Naive thymus-derived CD4-positive, alpha-beta T cell (primary cell): ENCODE data around the gene PHACTR1. TPM values are rescaled to one million over a fixed set of nuclear protein-coding genes. Genes with fewer than 3 reads are reported as not detected.

Source experiments
- ATAC-seq: fragments of 150-1000 bp; cut with Tn5 transposase; 2 replicates; pipeline ENCODE4 v1.10.0; 2021; ENCODE audit warnings: mild to moderate bottlenecking, moderate library complexity
- CTCF ChIA-PET: fragments of 350-600 bp; sonication (Branson Sonifier 250); formaldehyde crosslinking; loops from one replicate; lab custom pipeline; 2021; ENCODE audit warnings: antibody characterized with exemption; lab: Charles Lee
- POLR2A ChIA-PET: fragments of 350-600 bp; sonication (Branson Sonifier 250); formaldehyde crosslinking; loops from one replicate; lab custom pipeline; 2021; ENCODE audit warnings: antibody characterized with exemption, inconsistent platforms; lab: Charles Lee
- DNase-seq, 9 donors: peaks; one replicate each; pipeline versions ENCODE4 v3.0.0 to v3.0.0-alpha.2; 2020 to 2022; ENCODE audit warnings: mixed read lengths in 1 of 9
- H3K27ac ChIP-seq: one replicate; pipeline ENCODE4 v1.7.0; 2013; ENCODE audit warnings: mild to moderate bottlenecking, low read depth, low read length, moderate library complexity
- H3K27me3 ChIP-seq, 2 donors: one replicate each; pipeline ENCODE4 v1.7.0; 2013; ENCODE audit warnings: low read length in 2 of 2, mild to moderate bottlenecking in 2 of 2, moderate library complexity in 2 of 2; ENCODE audit not compliant: control insufficient read depth in 2 of 2, insufficient read depth in 2 of 2
- H3K36me3 ChIP-seq, 3 experiments: 1 replicate in 2 of 3; 2 replicates in 1 of 3; pipeline ENCODE4 v1.7.0; 2013; ENCODE audit warnings: low read length in 3 of 3, mild to moderate bottlenecking in 3 of 3, moderate library complexity in 1 of 3; ENCODE audit not compliant: insufficient read depth in 3 of 3, control insufficient read depth in 2 of 3
- H3K4me1 ChIP-seq, 2 donors: one replicate each; pipeline ENCODE4 v1.7.0; 2013; ENCODE audit warnings: low read length in 2 of 2, mild to moderate bottlenecking in 2 of 2, moderate library complexity in 1 of 2; ENCODE audit not compliant: control insufficient read depth in 2 of 2, insufficient read depth in 2 of 2
- H3K4me3 ChIP-seq: 2 replicates; pipeline ENCODE4 v1.7.0; 2013; ENCODE audit warnings: mild to moderate bottlenecking, low read length
- H3K9me3 ChIP-seq, 3 experiments: 1 replicate in 2 of 3; 2 replicates in 1 of 3; pipeline ENCODE4 v1.7.0; 2013; ENCODE audit warnings: low read length in 3 of 3; ENCODE audit not compliant: control insufficient read depth in 2 of 3
- H3K27ac Mint-ChIP-seq, 9 donors: one replicate each; pipeline ENCODE4 v1.8.0; 2020 to 2022; ENCODE audit warnings: mixed read lengths in 9 of 9, mild to moderate bottlenecking in 8 of 9, moderate library complexity in 5 of 9, inconsistent platforms in 2 of 9
- H3K27me3 Mint-ChIP-seq, 5 donors: one replicate each; pipeline ENCODE4 v1.8.0; 2021 to 2022; ENCODE audit warnings: mixed read lengths in 5 of 5, mild to moderate bottlenecking in 1 of 5
- H3K36me3 Mint-ChIP-seq, 5 donors: one replicate each; pipeline ENCODE4 v1.8.0; 2020 to 2022; ENCODE audit warnings: mixed read lengths in 5 of 5, mild to moderate bottlenecking in 3 of 5, inconsistent platforms in 1 of 5
- H3K4me1 Mint-ChIP-seq, 7 donors: one replicate each; pipeline ENCODE4 v1.8.0; 2020 to 2022; ENCODE audit warnings: mixed read lengths in 7 of 7, mild to moderate bottlenecking in 3 of 7, inconsistent platforms in 1 of 7
- H3K4me3 Mint-ChIP-seq, 10 donors: one replicate each; pipeline ENCODE4 v1.8.0; 2020 to 2022; ENCODE audit warnings: mild to moderate bottlenecking in 10 of 10, mixed read lengths in 10 of 10, moderate library complexity in 6 of 10, inconsistent platforms in 2 of 10
- H3K9me3 Mint-ChIP-seq, 11 donors: one replicate each; pipeline ENCODE4 v1.8.0; 2020 to 2022; ENCODE audit warnings: mixed read lengths in 11 of 11, mild to moderate bottlenecking in 4 of 11, inconsistent platforms in 1 of 11, moderate library complexity in 1 of 11
- intact Hi-C, 2 donors: fragments of 100-400 bp; cut with micrococcal nuclease; formaldehyde crosslinking; loops; one replicate each; pipeline ENCODE4 v1.15.1; 2023
- polyA plus RNA-seq, 2 donors: library from polyadenylated mRNA; unstranded; fragments of 300-500 nt; fragmentation: Illumina TruSeq; gene quantifications; one replicate each; pipeline ENCODE4 v1.2.3, GENCODE V29; 2021
- total RNA-seq, 6 experiments: library from RNA in 5 of 6; stranded (reverse) in 5 of 6; gene quantifications; 1 replicate in 5 of 6; 2 replicates in 1 of 6; pipeline ENCODE4 v1.2.3 and lab custom pipeline; 2021 to 2026

The PHACTR1 gene
- total and polyA plus RNA-seq, 7 experiments from 2014 or later = 0.18 to 43.1 (median 0.62) TPM

DNA sequence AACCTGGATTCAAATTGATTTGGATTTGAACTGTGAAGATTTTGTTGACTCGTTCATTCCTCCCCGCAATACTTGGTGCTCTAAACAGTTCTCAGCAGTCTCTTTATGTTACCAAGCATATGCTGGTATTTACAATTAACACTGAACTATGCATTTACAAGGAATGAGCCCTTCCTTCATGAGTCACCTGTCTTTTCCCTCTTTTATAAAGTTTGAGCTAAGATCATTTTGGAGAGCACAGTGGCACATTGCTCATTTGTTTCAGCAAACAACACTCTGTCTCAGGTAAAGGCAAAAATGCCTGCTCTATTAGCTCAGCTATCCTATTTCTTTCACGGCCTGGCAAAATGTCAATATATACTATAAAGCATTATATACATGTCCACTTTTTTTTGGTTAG, 285.4 kb downstream of the PHACTR1 start:
- H3K4me3 ChIP-seq = no peak overlapping the region
- ATAC-seq (no peak), DNase-seq (no peak)
- H3K4me1 ChIP-seq = no peaks in the 10 kb centered on the region
- H3K27me3 Mint-ChIP-seq = peaks cover 6 to 31% (median 19%) of the 10 kb centered on the region in 5 donors
- CTCF ChIA-PET = no interaction called here
- H3K27me3 ChIP-seq = no peaks in the 10 kb centered on the region
- H3K36me3 ChIP-seq = no peaks in the 10 kb centered on the region
- H3K4me1 Mint-ChIP-seq = peaks cover 0 to 2% (median 0%) of the 10 kb centered on the region in 7 donors
- POLR2A ChIA-PET = no interaction called here
- intact Hi-C loops = no loop called here
- no peaks in the 10 kb centered on the region for H3K36me3 Mint-ChIP-seq
- H3K27ac Mint-ChIP-seq = no peak overlapping the region
- no peaks in the 10 kb centered on the region for H3K9me3 ChIP-seq
- no peaks in the 10 kb centered on the region for H3K9me3 Mint-ChIP-seq
- H3K4me3 Mint-ChIP-seq = no peak overlapping the region
- no peak overlapping the region for H3K27ac ChIP-seq

DNA sequence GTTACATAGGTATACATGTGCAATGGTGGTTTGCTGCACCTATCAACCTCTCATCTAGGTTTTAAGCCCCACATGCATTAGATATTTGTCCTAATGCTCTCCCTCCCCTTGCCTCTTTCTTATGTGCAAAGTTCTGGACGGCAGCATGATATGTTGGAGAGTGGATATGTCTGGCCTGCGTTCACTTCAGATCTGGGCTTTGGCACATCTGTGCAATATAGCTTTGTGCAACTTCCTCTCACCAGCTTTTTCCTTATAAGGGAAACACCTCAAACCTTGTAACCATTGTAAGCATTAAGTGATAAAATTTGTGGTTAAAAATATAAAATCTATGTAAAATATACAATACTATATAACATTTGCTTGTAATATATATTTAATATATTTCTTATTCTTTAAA, 288.0 kb downstream of the PHACTR1 start:
- Mint-ChIP-seq H3K36me3 (no peaks in the 10 kb centered on the region), H3K4me3 (no peak overlapping the region), H3K27me3 (peaks cover 16 to 50% (median 40%) of the 10 kb centered on the region in 5 donors), H3K4me1 (peaks cover 0 to 2% (median 0%) of the 10 kb centered on the region in 7 donors), H3K9me3 (no peaks in the 10 kb centered on the region), H3K27ac (no peak overlapping the region)
- Histone ChIP-seq H3K4me1 (no peaks in the 10 kb centered on the region), H3K9me3 (no peaks in the 10 kb centered on the region), H3K4me3 (no peak overlapping the region), H3K27ac (no peak overlapping the region), H3K27me3 (no peaks in the 10 kb centered on the region), H3K36me3 (no peaks in the 10 kb centered on the region)
- intact Hi-C loops = no loop called here
- ChIA-PET POLR2A (no interaction called here), CTCF (no interaction called here)
- DNase-seq (no peak), ATAC-seq (no peak)

DNA sequence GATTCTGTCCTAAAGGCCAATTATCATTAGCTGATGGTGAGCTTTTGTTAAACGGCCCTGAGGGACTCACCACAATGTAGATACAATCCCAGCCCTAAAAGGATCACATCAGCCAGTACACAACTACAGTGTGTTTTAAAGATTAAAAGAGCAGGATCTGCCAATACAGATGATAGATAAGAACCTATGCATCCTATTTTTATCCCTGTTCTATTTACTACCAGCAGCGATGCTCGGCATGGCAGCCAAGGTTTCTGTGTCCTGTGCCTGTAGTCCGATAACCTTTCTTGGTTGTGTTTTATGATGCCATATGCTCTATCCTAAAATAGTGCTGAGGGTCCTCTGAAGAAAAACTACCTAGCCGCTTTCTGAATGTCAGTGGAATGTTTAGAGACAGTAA, 289.4 kb downstream of the PHACTR1 start:
- DNase-seq = no peak
- Histone ChIP-seq H3K27me3 (no peaks in the 10 kb centered on the region), H3K36me3 (no peaks in the 10 kb centered on the region), H3K9me3 (no peaks in the 10 kb centered on the region), H3K4me3 (no peak overlapping the region), H3K4me1 (no peaks in the 10 kb centered on the region), H3K27ac (no peak overlapping the region)
- Mint-ChIP-seq H3K27me3 (peaks cover 28 to 58% (median 52%) of the 10 kb centered on the region in 5 donors), H3K4me1 (peaks cover 0 to 2% (median 0%) of the 10 kb centered on the region in 7 donors), H3K36me3 (no peaks in the 10 kb centered on the region), H3K27ac (no peak overlapping the region), H3K4me3 (no peak overlapping the region), H3K9me3 (no peaks in the 10 kb centered on the region)
- intact Hi-C loops = no loop called here
- ChIA-PET POLR2A (no interaction called here), CTCF (no interaction called here)
- ATAC-seq = no peak

DNA sequence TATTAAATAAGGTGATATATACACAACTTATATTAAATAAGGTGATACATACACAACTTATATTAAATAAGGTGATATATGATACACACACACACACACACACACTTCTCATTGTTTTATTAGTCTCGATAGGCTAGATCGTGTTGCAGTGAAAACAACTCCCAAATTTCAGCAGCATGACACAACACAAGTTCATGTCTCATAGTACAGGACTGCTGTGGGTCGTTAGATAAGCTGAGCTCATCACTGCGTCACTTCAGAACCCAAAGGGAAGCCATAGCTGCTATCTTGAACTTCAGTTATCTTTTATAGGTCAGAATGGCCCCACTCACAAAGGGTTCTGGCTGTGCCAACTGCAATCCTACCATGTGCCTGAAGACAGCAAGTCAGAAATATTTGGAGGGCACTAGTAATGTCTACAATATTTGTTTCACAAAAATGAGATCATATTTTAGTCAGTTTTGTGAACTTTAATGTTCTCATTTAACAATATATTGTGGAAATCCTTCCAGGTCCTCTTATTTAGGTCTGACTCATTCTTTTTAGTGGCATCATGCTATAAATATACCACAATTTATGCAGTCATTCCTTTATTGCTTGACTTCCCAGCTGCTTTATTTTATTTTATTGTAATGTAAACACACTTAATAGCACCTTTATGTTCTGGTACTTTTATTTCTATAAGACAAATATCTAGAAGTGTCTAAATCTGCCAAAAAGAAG, 290.2 kb downstream of the PHACTR1 start:
- Histone ChIP-seq H3K9me3 (no peaks in the 10 kb centered on the region), H3K27me3 (no peaks in the 10 kb centered on the region), H3K27ac (no peak overlapping the region), H3K4me3 (no peak overlapping the region), H3K36me3 (no peaks in the 10 kb centered on the region), H3K4me1 (no peaks in the 10 kb centered on the region)
- POLR2A ChIA-PET = no interaction called here
- intact Hi-C loops = no loop called here
- ATAC-seq (no peak), DNase-seq (no peak)
- H3K4me3 Mint-ChIP-seq = no peak overlapping the region
- H3K36me3 Mint-ChIP-seq = no peaks in the 10 kb centered on the region
- H3K27me3 Mint-ChIP-seq = peaks cover 33 to 65% (median 57%) of the 10 kb centered on the region in 5 donors
- no peak overlapping the region for H3K27ac Mint-ChIP-seq
- no peaks in the 10 kb centered on the region for H3K9me3 Mint-ChIP-seq
- CTCF ChIA-PET = no interaction called here
- peaks cover 0 to 2% (median 0%) of the 10 kb centered on the region in 7 donors for H3K4me1 Mint-ChIP-seq

DNA sequence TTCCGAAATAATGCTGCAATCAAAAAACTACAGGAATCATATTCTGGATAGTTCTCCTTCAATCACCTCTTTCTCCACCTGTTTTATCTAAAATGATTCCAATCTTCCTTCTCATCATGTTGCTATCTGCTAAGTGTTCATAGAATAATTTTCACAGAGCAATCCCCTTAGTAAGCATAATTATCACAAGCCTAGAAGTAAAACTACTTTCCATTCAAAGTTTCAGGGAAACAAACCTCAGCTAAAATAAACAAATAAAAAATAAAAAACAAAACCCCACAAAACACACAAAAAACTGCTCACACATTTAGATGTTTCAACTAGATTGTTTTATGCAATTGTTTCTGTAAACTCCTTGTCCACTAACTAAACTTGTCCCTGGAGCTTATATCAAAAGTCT, 291.2 kb downstream of the PHACTR1 start:
- Mint-ChIP-seq H3K27ac (no peak overlapping the region), H3K27me3 (peaks cover 43 to 75% (median 66%) of the 10 kb centered on the region in 5 donors), H3K36me3 (no peaks in the 10 kb centered on the region), H3K4me1 (peaks cover 0 to 7% (median 2%) of the 10 kb centered on the region in 7 donors), H3K4me3 (no peak overlapping the region), H3K9me3 (no peaks in the 10 kb centered on the region)
- Histone ChIP-seq H3K4me3 (no peak overlapping the region), H3K27ac (no peak overlapping the region), H3K4me1 (no peaks in the 10 kb centered on the region), H3K36me3 (no peaks in the 10 kb centered on the region), H3K9me3 (no peaks in the 10 kb centered on the region), H3K27me3 (peaks cover 0 to 6% of the 10 kb centered on the region in 2 donors)
- intact Hi-C loops = no loop called here
- POLR2A ChIA-PET = no interaction called here
- CTCF ChIA-PET = no interaction called here
- ATAC-seq (no peak), DNase-seq (no peak)

DNA sequence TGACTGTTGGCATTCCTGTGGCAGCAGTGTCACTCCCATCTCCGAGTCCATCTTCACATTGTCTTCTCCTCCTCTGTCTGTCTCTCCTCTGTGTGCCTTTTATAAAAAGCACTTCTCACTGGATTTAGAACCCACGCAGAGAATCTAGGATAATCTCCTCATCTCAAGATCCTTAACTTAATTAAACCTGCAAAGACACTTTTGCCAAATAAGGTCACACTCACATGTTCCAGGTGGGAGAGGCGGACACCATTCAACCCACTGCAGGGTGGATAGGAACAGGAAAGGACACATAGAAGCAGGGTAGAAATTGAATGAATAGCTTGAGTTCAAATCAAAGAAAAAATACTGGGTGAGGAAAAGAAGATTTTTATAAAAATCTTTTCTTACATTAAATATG, 292.5 kb downstream of the PHACTR1 start:
- ATAC-seq (no peak), DNase-seq (no peak)
- Histone ChIP-seq H3K4me1 (no peaks in the 10 kb centered on the region), H3K27me3 (peaks cover 0 to 6% of the 10 kb centered on the region in 2 donors), H3K27ac (no peak overlapping the region), H3K4me3 (no peak overlapping the region), H3K36me3 (no peaks in the 10 kb centered on the region), H3K9me3 (no peaks in the 10 kb centered on the region)
- H3K4me1 Mint-ChIP-seq = peaks cover 4 to 14% (median 7%) of the 10 kb centered on the region in 7 donors
- peaks cover 50 to 83% (median 72%) of the 10 kb centered on the region in 5 donors for H3K27me3 Mint-ChIP-seq
- POLR2A ChIA-PET = no interaction called here
- no peak overlapping the region for H3K27ac Mint-ChIP-seq
- CTCF ChIA-PET = no interaction called here
- no peaks in the 10 kb centered on the region for H3K9me3 Mint-ChIP-seq
- H3K4me3 Mint-ChIP-seq = no peak overlapping the region
- intact Hi-C loops = no loop called here
- no peaks in the 10 kb centered on the region for H3K36me3 Mint-ChIP-seq

DNA sequence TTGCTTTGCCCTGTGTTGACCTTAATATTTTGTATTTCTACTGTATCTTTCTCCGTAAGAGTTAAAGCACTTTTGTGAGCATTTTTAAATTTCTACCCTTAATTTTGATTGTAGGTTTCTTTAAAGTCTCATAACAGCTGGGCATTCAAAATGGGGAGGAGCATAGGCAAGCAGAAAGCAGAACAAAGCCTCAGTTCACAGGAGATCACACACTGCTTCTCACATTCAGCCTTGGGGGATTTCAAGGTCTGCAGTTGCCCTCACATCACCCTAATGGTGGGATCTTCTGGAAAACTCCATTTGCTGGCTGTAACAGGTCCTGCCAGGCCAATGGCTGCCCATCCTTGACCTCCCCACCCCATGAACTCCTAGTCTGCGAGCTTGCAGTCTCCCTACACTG, 292.9 kb downstream of the PHACTR1 start:
- H3K27ac Mint-ChIP-seq = no peak overlapping the region
- ATAC-seq = no peak
- ChIA-PET POLR2A (no interaction called here), CTCF (no interaction called here)
- H3K9me3 Mint-ChIP-seq = peaks cover 0 to under 1% (median 0%) of the 10 kb centered on the region in 11 donors
- peaks cover 4 to 14% (median 7%) of the 10 kb centered on the region in 7 donors for H3K4me1 Mint-ChIP-seq
- H3K27ac ChIP-seq = no peak overlapping the region
- no peak for DNase-seq
- H3K36me3 Mint-ChIP-seq = no peaks in the 10 kb centered on the region
- H3K9me3 ChIP-seq = no peaks in the 10 kb centered on the region
- intact Hi-C loops = no loop called here
- H3K4me3 Mint-ChIP-seq = no peak overlapping the region
- peaks cover 52 to 87% (median 72%) of the 10 kb centered on the region in 5 donors for H3K27me3 Mint-ChIP-seq
- H3K27me3 ChIP-seq = peaks cover 0 to 6% of the 10 kb centered on the region in 2 donors
- H3K36me3 ChIP-seq = no peaks in the 10 kb centered on the region
- H3K4me3 ChIP-seq = no peak overlapping the region
- H3K4me1 ChIP-seq = no peaks in the 10 kb centered on the region
